OCI-LY7 (cell line): Measurements from ENCODE around the gene MET. TPM values are rescaled to one million over a fixed set of nuclear protein-coding genes. Genes with fewer than 3 reads are reported as not detected.

ENCODE experiments used
- BruUV-seq: library from RNA; stranded (reverse); fragments of 400-500 nt; replicated peaks from 2 replicates; lab custom pipeline; 2021; lab: Mats Ljungman, UMichigan
- CTCF ChIA-PET: fragments of 300-600 bp; sonication (Branson Sonifier 250); formaldehyde crosslinking; loops from one replicate; lab custom pipeline; 2022; ENCODE audit warnings: antibody characterized with exemption; ENCODE audit not compliant: unreplicated experiment; lab: Charles Lee
- POLR2A ChIA-PET: fragments of 300-600 bp; sonication (Branson Sonifier 250); formaldehyde crosslinking; loops from one replicate; lab custom pipeline; 2022; ENCODE audit warnings: antibody characterized with exemption; lab: Charles Lee
- DNase-seq: peaks from one replicate; pipeline ENCODE4 v3.0.0-alpha.2; 2015; ENCODE audit warnings: low spot score
- H2AFZ ChIP-seq: fragments of 200-600 bp; sonication (generic), shearing (Covaris generic); 2 replicates; pipeline ENCODE4 v1.6.1; 2014; ENCODE audit warnings: mild to moderate bottlenecking, antibody characterized with exemption, low read length, moderate library complexity
- H3K27ac ChIP-seq: fragments of 200-600 bp; sonication (generic); 2 replicates; pipeline ENCODE4 v1.5.1; 2014; ENCODE audit warnings: mixed run types, low read depth, mild to moderate bottlenecking, moderate library complexity, low read length, inconsistent platforms; ENCODE audit not compliant: poor library complexity, severe bottlenecking
- H3K36me3 ChIP-seq: fragments of 200-600 bp; sonication (generic); 2 replicates; pipeline ENCODE4 v1.6.1; 2014; ENCODE audit warnings: mild to moderate bottlenecking, antibody characterized with exemption, low read length, moderate library complexity, mixed read lengths; ENCODE audit not compliant: insufficient read depth
- H3K4me1 ChIP-seq: fragments of 200-600 bp; sonication (generic); 2 replicates; pipeline ENCODE4 v1.5.1; 2014; ENCODE audit warnings: mild to moderate bottlenecking, low read length; ENCODE audit not compliant: insufficient read depth, poor library complexity, severe bottlenecking
- H3K4me2 ChIP-seq: fragments of 200-600 bp; sonication (generic); 2 replicates; pipeline ENCODE4 v1.6.1; 2014; ENCODE audit warnings: mild to moderate bottlenecking, low read length
- H3K4me3 ChIP-seq: fragments of 200-600 bp; sonication (generic); 2 replicates; pipeline ENCODE4 v1.5.1; 2014; ENCODE audit warnings: mild to moderate bottlenecking, low read depth, low read length; ENCODE audit not compliant: poor library complexity, severe bottlenecking
- H3K79me2 ChIP-seq: fragments of 200-600 bp; sonication (generic); 2 replicates; pipeline ENCODE4 v1.6.1; 2016; ENCODE audit warnings: low read depth, mild to moderate bottlenecking, low read length, moderate library complexity, mixed read lengths; ENCODE audit not compliant: insufficient read depth
- H3K9me2 ChIP-seq: fragments of 200-600 bp; sonication (generic); 2 replicates; pipeline ENCODE4 v1.6.1; 2016; ENCODE audit warnings: mild to moderate bottlenecking, low read length, mixed read lengths; ENCODE audit not compliant: insufficient read depth
- H3K9me3 ChIP-seq: fragments of 200-600 bp; sonication (generic); 2 replicates; pipeline ENCODE4 v1.6.1; 2014; ENCODE audit warnings: mild to moderate bottlenecking, mixed run types, low read length, mixed read lengths
- H4K20me1 ChIP-seq: fragments of 200-600 bp; sonication (generic); 2 replicates; pipeline ENCODE4 v1.6.1; 2014; ENCODE audit warnings: mild to moderate bottlenecking, antibody characterized with exemption, low read length, moderate library complexity, mixed read lengths; ENCODE audit not compliant: insufficient read depth
- CTCF ChIP-seq: fragments of 200-600 bp; sonication (generic); conservative IDR thresholded peaks from 2 replicates; pipeline ENCODE4 v1.5.1; 2014; ENCODE audit warnings: mild to moderate bottlenecking, antibody characterized with exemption, low read length, moderate library complexity, mixed read lengths
- EZH2phosphoT487 ChIP-seq: fragments of 200-600 bp; sonication (generic); IDR thresholded peaks from 2 replicates; pipeline ENCODE4 v1.6.1; 2018; ENCODE audit warnings: low read depth, borderline replicate concordance, mild to moderate bottlenecking, mixed run types, antibody characterized with exemption, low read length, moderate library complexity, mixed read lengths
- intact Hi-C: fragments of 100-400 bp; cut with micrococcal nuclease; formaldehyde crosslinking; loops from one replicate; pipeline ENCODE4 v1.10.0; 2022; ENCODE audit not compliant: unreplicated experiment
- total RNA-seq, 2 experiments: library from RNA; depleted of rRNA in 1 of 2; stranded (reverse); fragments of >200 nt in 1 of 2; shearing (Covaris generic) in 1 of 2; gene quantifications; 2 replicates each; pipeline ENCODE4 v1.2.3, GENCODE V29; 2014 to 2022

Gene MET
- total RNA-seq, 2 experiments from 2014 or later, result not detected

DNA sequence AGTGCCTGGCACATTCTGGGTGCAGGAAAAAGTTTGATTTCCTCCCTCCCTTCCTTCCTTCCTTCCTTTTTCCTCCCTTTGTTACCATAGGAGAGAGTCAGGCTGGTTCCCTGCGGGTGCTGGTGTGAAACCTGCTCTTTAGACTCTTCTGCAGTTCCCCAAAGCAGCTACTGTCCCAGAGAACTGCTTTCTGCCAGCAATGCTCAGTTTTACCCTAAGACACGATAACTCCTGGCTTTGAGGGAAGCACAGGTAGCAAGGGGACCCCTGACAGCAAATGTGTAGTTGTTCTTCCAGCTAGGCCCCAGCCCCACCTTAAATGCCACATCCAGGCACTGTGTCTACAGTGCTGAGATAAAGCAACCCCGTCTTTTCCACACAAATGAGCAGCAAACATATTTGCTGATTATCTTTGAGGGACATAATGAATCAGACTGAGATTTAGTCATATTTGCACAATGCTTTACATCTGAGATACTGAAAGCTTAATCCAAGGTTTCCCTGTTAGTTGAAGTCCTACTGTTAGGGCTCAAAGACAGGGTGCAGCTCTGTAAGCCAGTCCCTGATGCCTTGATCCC lies 55.5 kb downstream of the MET start:
- Histone ChIP-seq H2AFZ (no peak overlapping the region), H3K36me3 (no peaks in the 10 kb centered on the region), H3K9me3 (no peaks in the 10 kb centered on the region), H3K4me2 (no peak overlapping the region), H3K4me1 (no peaks in the 10 kb centered on the region), H3K27ac (no peak overlapping the region), H3K79me2 (no peaks in the 10 kb centered on the region), H3K4me3 (no peak overlapping the region), H4K20me1 (peaks cover 5% of the 10 kb centered on the region), H3K9me2 (no peaks in the 10 kb centered on the region)
- CTCF ChIA-PET, result no interaction called here
- no TSS peak for BruUV-seq
- TF ChIP-seq CTCF (no peak), EZH2phosphoT487 (no peak)
- no peak for DNase-seq
- intact Hi-C loops, result no loop called here
- POLR2A ChIA-PET, result no interaction called here

DNA sequence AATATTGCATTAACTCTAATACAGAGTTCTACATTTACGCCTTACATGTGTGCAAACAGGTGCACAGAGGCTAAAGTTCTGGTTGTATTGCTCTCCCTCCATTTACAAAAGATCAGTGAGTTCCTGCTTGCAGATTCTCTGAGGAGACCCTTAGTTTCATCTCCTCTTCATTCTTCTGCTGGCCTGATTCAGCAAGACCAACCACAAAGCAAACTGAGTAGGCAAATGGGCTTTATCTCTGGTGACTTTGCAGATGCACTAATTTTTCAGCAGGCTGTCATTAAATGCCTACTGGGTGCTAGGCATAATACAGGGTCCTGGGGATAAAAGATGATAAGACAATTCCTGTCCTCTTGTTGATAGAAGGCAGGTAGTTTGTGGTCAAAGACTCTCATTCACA lies 56.4 kb downstream of the MET start:
- Histone ChIP-seq H2AFZ (no peak overlapping the region), H3K4me2 (no peak overlapping the region), H3K9me3 (no peaks in the 10 kb centered on the region), H3K36me3 (no peaks in the 10 kb centered on the region), H3K9me2 (no peaks in the 10 kb centered on the region), H3K27ac (no peak overlapping the region), H3K4me3 (no peak overlapping the region), H3K79me2 (no peaks in the 10 kb centered on the region), H4K20me1 (peaks cover 5% of the 10 kb centered on the region), H3K4me1 (no peaks in the 10 kb centered on the region)
- intact Hi-C loops, result no loop called here
- BruUV-seq, result no TSS peak
- ChIA-PET CTCF (no interaction called here), POLR2A (no interaction called here)
- TF ChIP-seq EZH2phosphoT487 (no peak), CTCF (no peak)
- no peak for DNase-seq

DNA sequence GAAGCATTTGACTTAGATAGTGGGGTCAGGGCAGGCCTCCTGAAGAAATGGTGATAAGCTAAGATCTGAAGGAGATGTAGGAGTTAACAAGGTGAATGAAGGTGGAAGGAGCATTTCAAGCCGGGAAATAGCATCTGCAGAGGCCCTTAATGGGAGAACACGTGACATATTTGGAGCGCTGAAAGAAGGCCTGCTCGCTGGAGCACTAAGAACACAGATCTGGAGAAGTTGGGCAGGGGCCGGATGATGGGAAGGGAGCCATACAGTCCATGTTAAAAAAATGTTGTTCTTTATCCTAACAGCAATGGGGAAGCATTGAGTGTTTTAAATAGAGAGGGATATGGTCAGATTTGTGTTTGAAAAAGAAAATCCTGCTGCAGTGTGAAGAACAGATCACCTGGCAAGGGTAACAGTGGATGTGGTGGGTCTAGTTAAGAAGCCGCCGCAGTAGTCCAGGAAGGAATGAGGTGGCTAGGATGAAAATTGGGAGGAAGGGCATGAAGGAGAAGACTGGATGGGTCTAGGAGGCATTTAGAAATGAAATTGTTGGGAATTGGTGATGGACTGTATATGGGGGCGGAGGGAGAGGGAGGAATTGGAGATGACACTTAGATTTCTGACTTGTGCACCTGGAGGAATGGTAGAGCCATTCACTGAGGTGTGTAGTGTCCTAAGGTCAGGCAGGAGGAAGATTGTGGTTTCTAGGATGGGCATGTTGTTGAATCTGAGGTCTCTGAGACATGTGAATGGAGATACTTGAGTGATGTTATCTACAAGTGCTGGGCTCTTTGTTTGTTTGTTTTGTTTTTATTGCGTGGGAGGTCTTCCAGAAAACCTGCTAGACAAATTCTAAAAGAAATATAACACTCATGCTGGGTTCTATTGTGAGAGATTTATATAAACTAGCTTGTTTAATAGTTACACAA lies 58.4 kb downstream of the MET start:
- TF ChIP-seq EZH2phosphoT487 (no peak), CTCF (no peak)
- ChIA-PET CTCF (no interaction called here), POLR2A (interaction anchor here (0.7 kb wide), 1 partner anchor 13 kb away, joined by 3 read pairs; no protein-coding TSS in a partner anchor)
- no TSS peak for BruUV-seq
- H3K4me2 ChIP-seq, result no peak overlapping the region
- no peak overlapping the region for H3K27ac ChIP-seq
- H3K9me2 ChIP-seq, result no peaks in the 10 kb centered on the region
- H3K79me2 ChIP-seq, result no peaks in the 10 kb centered on the region
- no peak overlapping the region for H2AFZ ChIP-seq
- no peaks in the 10 kb centered on the region for H3K9me3 ChIP-seq
- H3K36me3 ChIP-seq, result no peaks in the 10 kb centered on the region
- H4K20me1 ChIP-seq, result peaks cover 5% of the 10 kb centered on the region
- H3K4me1 ChIP-seq, result no peaks in the 10 kb centered on the region
- DNase-seq, result no peak
- intact Hi-C loops, result no loop called here
- no peak overlapping the region for H3K4me3 ChIP-seq
